GM12891 (cell line): ENCODE results near the gene SLC26A1.

Experiments
- POLR2A ChIP-seq: IDR thresholded peaks from 2 replicates; pipeline ENCODE4 v1.6.1; 2011; ENCODE audit warnings: low read depth, low read length, control low read depth
- POLR2AphosphoS5 ChIP-seq: IDR thresholded peaks from 2 replicates; pipeline ENCODE4 v1.6.1; 2011; ENCODE audit warnings: low read depth, low read length, control low read depth
- POU2F2 ChIP-seq: IDR thresholded peaks from 2 replicates; pipeline ENCODE4 v1.6.1; 2011; ENCODE audit warnings: low read depth, mild to moderate bottlenecking, control low read depth, low read length, moderate library complexity
- SPI1 ChIP-seq: IDR thresholded peaks from 2 replicates; pipeline ENCODE4 v1.6.1; 2011; ENCODE audit warnings: low read depth, low read length, control low read depth
- TAF1 ChIP-seq: IDR thresholded peaks from 2 replicates; pipeline ENCODE4 v1.6.1; 2011; ENCODE audit warnings: low read depth, low read length, control low read depth

DNA sequence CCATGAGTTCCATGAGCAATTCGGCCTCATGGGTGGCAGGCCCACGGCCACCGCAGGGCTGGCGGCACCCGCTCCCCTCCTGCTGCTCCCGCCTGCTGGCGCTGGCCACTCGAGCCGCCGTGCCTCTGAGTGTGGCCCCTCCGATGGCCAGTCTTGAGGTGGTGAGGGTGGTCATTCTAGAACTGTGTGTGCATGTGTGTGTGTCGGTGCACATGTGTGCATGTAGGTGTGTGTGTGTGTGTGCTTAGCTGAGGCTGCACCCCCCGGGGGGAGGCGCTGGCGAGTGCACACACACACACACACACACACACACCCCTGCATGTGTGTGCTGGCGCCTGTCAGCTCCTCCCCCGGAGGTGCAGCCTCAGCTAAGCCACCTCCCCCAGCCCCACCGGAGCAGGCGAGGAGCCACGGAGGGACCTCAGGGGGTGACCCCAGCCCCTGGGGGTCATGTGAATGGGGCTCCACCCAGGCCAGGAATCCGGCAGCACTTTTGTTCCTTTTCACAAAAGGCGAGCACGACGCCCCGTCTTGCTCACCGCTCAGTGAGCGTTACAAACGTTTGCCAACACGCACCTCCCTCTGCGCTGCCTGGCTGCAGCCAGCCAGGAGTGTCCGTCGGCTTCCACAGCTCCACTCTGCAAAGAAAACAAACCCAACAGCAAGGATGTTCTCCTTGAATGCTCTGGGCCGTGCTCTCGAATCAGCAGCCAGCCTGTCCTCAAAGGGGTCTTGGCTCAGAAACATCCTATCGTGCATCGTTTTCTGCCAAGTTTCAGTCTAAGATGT is 48.1 kb upstream of the SLC26A1 start:
- TF ChIP-seq POU2F2 (no peak), POLR2A (no peak), POLR2AphosphoS5 (no peak), TAF1 (no peak), SPI1 (no peak)
